ENCODE measurements around the gene CDH15. TPM values are rescaled to one million over a fixed set of nuclear protein-coding genes. Genes with fewer than 3 reads are reported as not detected.

Gene CDH15
- total and polyA plus RNA-seq, 2 of the 13 experiments (the other 11 are each of a cell fraction or from before 2014, with no cell fraction given), result 0.74 to 2.2 TPM

GRCh38 chr16:89191033-89191900 is 19.7 kb downstream of the CDH15 start (continued):
- no peak for TF ChIP-seq KLF9 (CRISPR knock-in tag; IDR thresholded peaks at IDR 0.05; ENCODE audit: low read depth)
- no peak for TF ChIP-seq RORA (CRISPR knock-in tag; IDR thresholded peaks at IDR 0.05)
- no peak for TF ChIP-seq RAD51 (IDR thresholded peaks at IDR 0.05; ENCODE audit: borderline replicate concordance)
- no peak for TF ChIP-seq TGIF2 (CRISPR knock-in tag; IDR thresholded peaks at IDR 0.05)
- peak; percentile 35 for TF ChIP-seq ZNF788 (CRISPR knock-in tag; IDR thresholded peaks at IDR 0.05; ENCODE audit: borderline replicate concordance)
- TF ChIP-seq, protein P1, sequence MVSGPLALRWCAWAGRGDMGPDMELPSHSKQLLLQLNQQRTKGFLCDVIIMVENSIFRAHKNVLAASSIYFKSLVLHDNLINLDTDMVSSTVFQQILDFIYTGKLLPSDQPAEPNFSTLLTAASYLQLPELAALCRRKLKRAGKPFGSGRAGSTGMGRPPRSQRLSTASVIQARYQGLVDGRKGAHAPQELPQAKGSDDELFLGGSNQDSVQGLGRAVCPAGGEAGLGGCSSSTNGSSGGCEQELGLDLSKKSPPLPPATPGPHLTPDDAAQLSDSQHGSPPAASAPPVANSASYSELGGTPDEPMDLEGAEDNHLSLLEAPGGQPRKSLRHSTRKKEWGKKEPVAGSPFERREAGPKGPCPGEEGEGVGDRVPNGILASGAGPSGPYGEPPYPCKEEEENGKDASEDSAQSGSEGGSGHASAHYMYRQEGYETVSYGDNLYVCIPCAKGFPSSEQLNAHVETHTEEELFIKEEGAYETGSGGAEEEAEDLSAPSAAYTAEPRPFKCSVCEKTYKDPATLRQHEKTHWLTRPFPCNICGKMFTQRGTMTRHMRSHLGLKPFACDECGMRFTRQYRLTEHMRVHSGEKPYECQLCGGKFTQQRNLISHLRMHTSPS (CRISPR knock-in tag; IDR thresholded peaks at IDR 0.05; ENCODE audit: low read depth), result no peak
- no peak for TF ChIP-seq ZNF18 (CRISPR knock-in tag; IDR thresholded peaks at IDR 0.05; ENCODE audit: insufficient replicate concordance)
- 0 out of 2 replicates have a peak, but pooled peaks have one; percentile 67 for TF ChIP-seq ZNF678 (CRISPR knock-in tag; IDR thresholded peaks at IDR 0.05)
- no peak for TF ChIP-seq SETDB1 (CRISPR knock-in tag; IDR thresholded peaks at IDR 0.05; ENCODE audit: borderline replicate concordance)
- 0 out of 2 replicates have a peak, but pooled peaks have one; percentile 45 for TF ChIP-seq PRMT3 (CRISPR knock-in tag; IDR thresholded peaks at IDR 0.05; ENCODE audit: borderline replicate concordance, low read depth)
- peak; percentile 57; the same call in 1 of the 2 replicates for TF ChIP-seq ZC3H4 (CRISPR knock-in tag; IDR thresholded peaks at IDR 0.05; ENCODE audit: borderline replicate concordance)
- TF ChIP-seq HIVEP1 (CRISPR knock-in tag; IDR thresholded peaks at IDR 0.05), result peak; percentile 83; the same call in 1 of the 2 replicates
- no peak; the same call in 1 of the 2 replicates for TF ChIP-seq ZNF607 (CRISPR knock-in tag; IDR thresholded peaks at IDR 0.05; ENCODE audit: borderline replicate concordance)
- TF ChIP-seq ZBTB20 (CRISPR knock-in tag; IDR thresholded peaks at IDR 0.05; ENCODE audit: borderline replicate concordance, low read depth), result peak; percentile 69; the same call in 1 of the 2 replicates
- TF ChIP-seq ZNF501 (CRISPR knock-in tag; IDR thresholded peaks at IDR 0.05), result 0 out of 2 replicates have a peak, but pooled peaks have one; percentile 21
- TF ChIP-seq ZNF709 (CRISPR knock-in tag; IDR thresholded peaks at IDR 0.05), result no peak
- no peak for TF ChIP-seq ZKSCAN5 (CRISPR knock-in tag; IDR thresholded peaks at IDR 0.05)
- TF ChIP-seq, protein P2, sequence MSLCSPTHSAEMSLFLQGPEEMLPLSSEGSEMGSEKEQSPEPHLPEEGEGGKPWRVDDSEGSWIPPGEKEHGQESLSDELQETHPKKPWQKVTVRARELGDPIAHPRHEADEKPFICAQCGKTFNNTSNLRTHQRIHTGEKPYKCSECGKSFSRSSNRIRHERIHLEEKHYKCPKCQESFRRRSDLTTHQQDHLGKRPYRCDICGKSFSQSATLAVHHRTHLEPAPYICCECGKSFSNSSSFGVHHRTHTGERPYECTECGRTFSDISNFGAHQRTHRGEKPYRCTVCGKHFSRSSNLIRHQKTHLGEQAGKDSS (CRISPR knock-in tag; IDR thresholded peaks at IDR 0.05; ENCODE audit: borderline replicate concordance, low read depth), result peak; percentile 90
- no peak for TF ChIP-seq RERE (CRISPR knock-in tag; IDR thresholded peaks at IDR 0.05; ENCODE audit: low read depth)
